HCT116 (cell line): Measurements from ENCODE around the gene RYR3. TPM values are rescaled to one million over a fixed set of nuclear protein-coding genes. Genes with fewer than 3 reads are reported as not detected.

ENCODE experiments used
- ATAC-seq: fragments of 200-7000 bp; cut with Tn5 transposase; 2 replicates; pipeline ENCODE4 v1.9.1; 2020; ENCODE audit warnings: mild to moderate bottlenecking, moderate library complexity
- BruUV-seq: library from RNA; stranded (reverse); fragments of 400-500 nt; replicated peaks from 2 replicates; lab custom pipeline; 2021; lab: Mats Ljungman, UMichigan
- CTCF ChIA-PET: fragments of 300-600 bp; sonication (Branson Sonifier 250); formaldehyde crosslinking; loops from one replicate; lab custom pipeline; 2021; ENCODE audit warnings: antibody characterized with exemption; lab: Charles Lee
- POLR2A ChIA-PET: fragments of 300-600, 350-600 bp; sonication (Branson Sonifier 250); formaldehyde crosslinking; loops from one replicate; lab custom pipeline; 2021; ENCODE audit warnings: antibody characterized with exemption; lab: Charles Lee
- RAD21 ChIA-PET, 2 experiments: fragments of 300-600 bp; sonication (Branson Sonifier 250); formaldehyde crosslinking; loops; one replicate each; lab custom pipeline; 2023; ENCODE audit warnings: low total read pairs in 2 of 2; ENCODE audit not compliant: uncharacterized antibody in 2 of 2, unreplicated experiment in 2 of 2, low non-redundant PET in 1 of 2; lab: Charles Lee
- DNase-seq: peaks from one replicate; pipeline ENCODE4 v3.0.0-alpha.2; 2010; ENCODE audit warnings: low read depth, low spot score
- H2AFZ ChIP-seq: fragments of 200-600 bp; shearing (Covaris generic), sonication (generic); 2 replicates; pipeline ENCODE4 v1.6.1; 2017; ENCODE audit warnings: low read depth, mixed run types, mixed read lengths, antibody characterized with exemption, low read length; ENCODE audit not compliant: poor library complexity, severe bottlenecking
- H3K27ac ChIP-seq: 2 replicates; pipeline ENCODE4 v1.5.1; 2012; ENCODE audit warnings: low read depth, low read length
- H3K27me3 ChIP-seq: fragments of 200-600 bp; sonication (generic); 2 replicates; pipeline ENCODE4 v1.6.1; 2016; ENCODE audit warnings: mixed run types, low read length, mixed read lengths; ENCODE audit not compliant: insufficient read depth
- H3K36me3 ChIP-seq, 2 experiments: fragments of 200-500 bp in 1 of 2; fragments of 200-600 bp in 1 of 2; sonication (Bioruptor generic) in 1 of 2; sonication (generic) in 1 of 2; 2 replicates each; pipeline versions ENCODE4 v1.5.1 to v1.6.1; 2014 to 2016; ENCODE audit warnings: low read length in 2 of 2, inconsistent platforms in 1 of 2, mixed read lengths in 1 of 2, mixed run types in 1 of 2; ENCODE audit not compliant: insufficient read depth in 2 of 2, control insufficient read depth in 1 of 2
- H3K4me1 ChIP-seq, 2 experiments: fragments of 200-600 bp in 1 of 2; sonication (generic) in 1 of 2; 2 replicates each; pipeline versions ENCODE4 v1.5.1 to v1.6.1; 2012 to 2017; ENCODE audit warnings: low read length in 2 of 2, inconsistent platforms in 1 of 2, mild to moderate bottlenecking in 1 of 2, mixed read lengths in 1 of 2, mixed run types in 1 of 2, moderate library complexity in 1 of 2; ENCODE audit not compliant: insufficient read depth in 2 of 2, control insufficient read depth in 1 of 2
- H3K4me2 ChIP-seq: fragments of 200-600 bp; sonication (generic); 2 replicates; pipeline ENCODE4 v1.6.1; 2017; ENCODE audit warnings: mixed run types, low read length, mixed read lengths
- H3K4me3 ChIP-seq, 2 experiments: fragments of 200-600 bp in 1 of 2; sonication (generic) in 1 of 2; replicated peaks in 1 of 2; 2 replicates each; pipeline ENCODE4 v1.5.1; 2011 to 2016; ENCODE audit warnings: low read length in 2 of 2, control low read depth in 1 of 2, low read depth in 1 of 2, mild to moderate bottlenecking in 1 of 2, mixed read lengths in 1 of 2, mixed run types in 1 of 2
- H3K79me2 ChIP-seq: fragments of 200-600 bp; sonication (generic); 2 replicates; pipeline ENCODE4 v1.6.1; 2017; ENCODE audit warnings: mild to moderate bottlenecking, mixed run types, low read length, moderate library complexity, mixed read lengths; ENCODE audit not compliant: insufficient read depth
- H3K9ac ChIP-seq: fragments of 200-600 bp; sonication (generic); 2 replicates; pipeline ENCODE4 v1.6.1; 2016; ENCODE audit warnings: low read length, mixed read lengths
- H3K9me2 ChIP-seq: fragments of 200-600 bp; sonication (generic), shearing (Covaris generic); 2 replicates; pipeline ENCODE4 v1.6.1; 2017; ENCODE audit warnings: mixed run types, mild to moderate bottlenecking, moderate library complexity; ENCODE audit not compliant: insufficient read depth
- H3K9me3 ChIP-seq, 2 experiments: fragments of 200-500 bp in 1 of 2; fragments of 200-600 bp in 1 of 2; sonication (Bioruptor generic) in 1 of 2; sonication (generic) in 1 of 2; 2 replicates each; pipeline ENCODE4 v1.6.1; 2014 to 2017; ENCODE audit warnings: low read length in 2 of 2, mixed read lengths in 2 of 2, inconsistent platforms in 1 of 2, low read depth in 1 of 2, mild to moderate bottlenecking in 1 of 2, mixed run types in 1 of 2, moderate library complexity in 1 of 2; ENCODE audit not compliant: control insufficient read depth in 1 of 2, insufficient read depth in 1 of 2
- H4K20me1 ChIP-seq: fragments of 200-600 bp; sonication (generic), shearing (Covaris generic); 2 replicates; pipeline ENCODE4 v1.6.1; 2017; ENCODE audit warnings: mixed run types, mild to moderate bottlenecking, moderate library complexity; ENCODE audit not compliant: insufficient read depth
- CBX3 ChIP-seq: IDR thresholded peaks from 2 replicates; pipeline ENCODE4 v1.6.1; 2012; ENCODE audit warnings: low read depth
- CEBPB ChIP-seq: IDR thresholded peaks from 2 replicates; pipeline ENCODE4 v1.6.1; 2012; ENCODE audit warnings: low read depth
- EGR1 ChIP-seq: IDR thresholded peaks from 2 replicates; pipeline ENCODE4 v1.6.1; 2012; ENCODE audit warnings: low read depth
- ELF1 ChIP-seq: IDR thresholded peaks from 2 replicates; pipeline ENCODE4 v1.6.1; 2012; ENCODE audit warnings: low read depth, borderline replicate concordance
- POLR2A ChIP-seq: IDR thresholded peaks from 2 replicates; pipeline ENCODE4 v1.7.0; 2011; ENCODE audit warnings: borderline replicate concordance; ENCODE audit not compliant: insufficient read depth, insufficient read length; ENCODE audit errors: extremely low read depth
- POLR2AphosphoS5 ChIP-seq: IDR thresholded peaks from 2 replicates; pipeline ENCODE4 v1.6.1; 2011; ENCODE audit warnings: mild to moderate bottlenecking, low read depth, low read length, moderate library complexity
- SIN3A ChIP-seq: IDR thresholded peaks from 2 replicates; pipeline ENCODE4 v1.6.1; 2012; ENCODE audit warnings: low read depth
- SRF ChIP-seq: IDR thresholded peaks from 2 replicates; pipeline ENCODE4 v1.6.1; 2012; ENCODE audit warnings: low read depth
- TCF7L2 ChIP-seq: IDR thresholded peaks from 2 replicates; pipeline ENCODE4 v1.7.0; 2011; ENCODE audit warnings: borderline replicate concordance, inconsistent platforms; ENCODE audit not compliant: insufficient read depth, insufficient read length; ENCODE audit errors: extremely low read depth
- YY1 ChIP-seq: IDR thresholded peaks from 2 replicates; pipeline ENCODE4 v1.6.1; 2011; ENCODE audit warnings: low read length, low read depth, moderate library complexity, mild to moderate bottlenecking; ENCODE audit not compliant: insufficient replicate concordance; ENCODE audit errors: extremely low read depth
- intact Hi-C: fragments of 100-400 bp; cut with micrococcal nuclease; formaldehyde crosslinking; loops from 2 replicates; pipeline ENCODE4 v1.10.0; 2022
- total RNA-seq: library from RNA; stranded (reverse); gene quantifications from one replicate; pipeline ENCODE4 v1.2.1, GENCODE V29; 2021; ENCODE audit not compliant: unreplicated experiment
- TF ChIP-seq, protein P1 (sequence below): IDR thresholded peaks from 2 replicates; pipeline ENCODE4 v1.6.1; 2011; ENCODE audit warnings: mild to moderate bottlenecking, low read length, moderate library complexity; ENCODE audit not compliant: insufficient replicate concordance; ENCODE audit errors: extremely low read depth
- TF ChIP-seq, protein P2 (sequence below): IDR thresholded peaks from 2 replicates; pipeline ENCODE4 v1.6.1; 2012
- TF ChIP-seq, protein P3 (sequence below): IDR thresholded peaks from 2 replicates; pipeline ENCODE4 v1.6.1; 2012
- TF ChIP-seq, protein P4 (sequence below), 3 experiments: fragments of 200-600 bp in 1 of 3; sonication (generic) in 1 of 3; IDR thresholded peaks in 2 of 3; conservative IDR thresholded peaks in 1 of 3; 2 replicates each; pipeline ENCODE4 v1.5.1; 2012 to 2017; ENCODE audit warnings: low read depth in 2 of 3, low read length in 2 of 3, antibody characterized with exemption in 1 of 3, borderline replicate concordance in 1 of 3, control low read depth in 1 of 3, mild to moderate bottlenecking in 1 of 3, mixed read lengths in 1 of 3, mixed run types in 1 of 3, moderate library complexity in 1 of 3; ENCODE audit not compliant: insufficient read depth in 1 of 3

The RYR3 gene
- total RNA-seq, 1 experiment from 2014 or later: not detected

DNA sequence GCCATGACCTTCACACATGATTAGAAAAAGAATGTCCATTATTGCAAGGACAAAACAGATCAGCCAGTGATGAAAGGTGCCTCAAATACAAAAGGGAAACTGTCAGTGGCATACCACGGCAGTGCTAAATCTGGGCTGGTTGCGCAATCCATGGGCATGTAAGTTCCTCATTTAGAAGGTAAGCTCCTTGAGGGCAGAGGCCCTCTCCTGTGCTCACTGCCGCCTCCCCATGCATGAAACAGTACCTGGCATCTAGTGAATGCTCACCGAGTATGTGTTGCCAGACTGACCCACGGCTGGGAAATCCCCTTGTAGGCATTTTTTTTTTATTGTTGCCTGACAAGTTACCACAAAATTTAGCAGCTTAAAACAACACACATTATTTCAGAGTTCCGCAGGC, 345.4 kb downstream of the RYR3 start:
- ATAC-seq (no peak), DNase-seq (no peak)
- CTCF ChIA-PET: no interaction called here
- peaks cover 52% of the 10 kb centered on the region for H3K27me3 ChIP-seq
- no peak overlapping the region for H2AFZ ChIP-seq
- H3K4me3 ChIP-seq: no peak overlapping the region
- H3K36me3 ChIP-seq: no peaks in the 10 kb centered on the region
- RAD21 ChIA-PET: no interaction called here
- H3K27ac ChIP-seq: no peak overlapping the region
- H3K4me2 ChIP-seq: no peak overlapping the region
- no peak for TF ChIP-seq SIN3A
- TF ChIP-seq POLR2AphosphoS5: no peak
- TF ChIP-seq EGR1: no peak
- no peak overlapping the region for H3K9ac ChIP-seq
- no peaks in the 10 kb centered on the region for H3K9me3 ChIP-seq
- no TSS peak for BruUV-seq
- no peaks in the 10 kb centered on the region for H3K4me1 ChIP-seq
- intact Hi-C loops: no loop called here
- H4K20me1 ChIP-seq: no peaks in the 10 kb centered on the region
- H3K79me2 ChIP-seq: no peaks in the 10 kb centered on the region
- no peaks in the 10 kb centered on the region for H3K9me2 ChIP-seq
- POLR2A ChIA-PET: no interaction called here

DNA sequence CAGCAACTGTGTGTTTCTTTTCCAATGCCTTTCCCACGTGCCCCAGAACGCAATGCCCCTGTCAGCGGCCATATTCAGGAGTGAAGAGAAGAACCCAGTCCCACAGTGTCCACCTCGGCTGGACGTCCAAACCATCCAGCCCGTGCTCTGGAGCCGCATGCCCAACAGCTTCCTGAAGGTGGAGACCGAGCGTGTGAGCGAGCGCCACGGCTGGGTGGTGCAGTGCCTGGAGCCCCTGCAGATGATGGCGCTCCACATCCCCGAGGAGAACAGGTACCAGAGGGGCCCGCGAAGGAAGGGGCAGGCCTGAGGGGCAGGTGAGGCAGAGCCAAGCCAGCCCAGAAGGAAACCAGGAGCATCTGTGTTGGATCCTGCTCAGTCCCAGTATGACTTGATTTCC, 349.4 kb downstream of the RYR3 start:
- Histone ChIP-seq H3K4me2 (no peak overlapping the region), H3K9me3 (no peaks in the 10 kb centered on the region), H3K4me1 (no peaks in the 10 kb centered on the region), H3K27me3 (peaks cover 56% of the 10 kb centered on the region), H3K27ac (no peak overlapping the region), H3K4me3 (no peak overlapping the region), H3K9ac (no peak overlapping the region), H3K36me3 (no peaks in the 10 kb centered on the region), H4K20me1 (no peaks in the 10 kb centered on the region), H2AFZ (no peak overlapping the region), H3K9me2 (no peaks in the 10 kb centered on the region), H3K79me2 (no peaks in the 10 kb centered on the region)
- BruUV-seq: no TSS peak
- intact Hi-C loops: no loop called here
- ChIA-PET RAD21 (no interaction called here), CTCF (no interaction called here), POLR2A (no interaction called here)
- DNase-seq (no peak), ATAC-seq (no peak)
- TF ChIP-seq, protein P1, sequence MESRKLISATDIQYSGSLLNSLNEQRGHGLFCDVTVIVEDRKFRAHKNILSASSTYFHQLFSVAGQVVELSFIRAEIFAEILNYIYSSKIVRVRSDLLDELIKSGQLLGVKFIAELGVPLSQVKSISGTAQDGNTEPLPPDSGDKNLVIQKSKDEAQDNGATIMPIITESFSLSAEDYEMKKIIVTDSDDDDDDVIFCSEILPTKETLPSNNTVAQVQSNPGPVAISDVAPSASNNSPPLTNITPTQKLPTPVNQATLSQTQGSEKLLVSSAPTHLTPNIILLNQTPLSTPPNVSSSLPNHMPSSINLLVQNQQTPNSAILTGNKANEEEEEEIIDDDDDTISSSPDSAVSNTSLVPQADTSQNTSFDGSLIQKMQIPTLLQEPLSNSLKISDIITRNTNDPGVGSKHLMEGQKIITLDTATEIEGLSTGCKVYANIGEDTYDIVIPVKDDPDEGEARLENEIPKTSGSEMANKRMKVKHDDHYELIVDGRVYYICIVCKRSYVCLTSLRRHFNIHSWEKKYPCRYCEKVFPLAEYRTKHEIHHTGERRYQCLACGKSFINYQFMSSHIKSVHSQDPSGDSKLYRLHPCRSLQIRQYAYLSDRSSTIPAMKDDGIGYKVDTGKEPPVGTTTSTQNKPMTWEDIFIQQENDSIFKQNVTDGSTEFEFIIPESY: no peak
- TF ChIP-seq TCF7L2 (no peak), SIN3A (no peak), YY1 (no peak), POLR2A (no peak), CEBPB (no peak), ELF1 (no peak), CBX3 (no peak), SRF (no peak)
- TF ChIP-seq, protein P2, sequence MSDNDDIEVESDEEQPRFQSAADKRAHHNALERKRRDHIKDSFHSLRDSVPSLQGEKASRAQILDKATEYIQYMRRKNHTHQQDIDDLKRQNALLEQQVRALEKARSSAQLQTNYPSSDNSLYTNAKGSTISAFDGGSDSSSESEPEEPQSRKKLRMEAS: no peak
- TF ChIP-seq, protein P3, sequence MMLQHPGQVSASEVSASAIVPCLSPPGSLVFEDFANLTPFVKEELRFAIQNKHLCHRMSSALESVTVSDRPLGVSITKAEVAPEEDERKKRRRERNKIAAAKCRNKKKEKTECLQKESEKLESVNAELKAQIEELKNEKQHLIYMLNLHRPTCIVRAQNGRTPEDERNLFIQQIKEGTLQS: no peak
- TF ChIP-seq, protein P4, sequence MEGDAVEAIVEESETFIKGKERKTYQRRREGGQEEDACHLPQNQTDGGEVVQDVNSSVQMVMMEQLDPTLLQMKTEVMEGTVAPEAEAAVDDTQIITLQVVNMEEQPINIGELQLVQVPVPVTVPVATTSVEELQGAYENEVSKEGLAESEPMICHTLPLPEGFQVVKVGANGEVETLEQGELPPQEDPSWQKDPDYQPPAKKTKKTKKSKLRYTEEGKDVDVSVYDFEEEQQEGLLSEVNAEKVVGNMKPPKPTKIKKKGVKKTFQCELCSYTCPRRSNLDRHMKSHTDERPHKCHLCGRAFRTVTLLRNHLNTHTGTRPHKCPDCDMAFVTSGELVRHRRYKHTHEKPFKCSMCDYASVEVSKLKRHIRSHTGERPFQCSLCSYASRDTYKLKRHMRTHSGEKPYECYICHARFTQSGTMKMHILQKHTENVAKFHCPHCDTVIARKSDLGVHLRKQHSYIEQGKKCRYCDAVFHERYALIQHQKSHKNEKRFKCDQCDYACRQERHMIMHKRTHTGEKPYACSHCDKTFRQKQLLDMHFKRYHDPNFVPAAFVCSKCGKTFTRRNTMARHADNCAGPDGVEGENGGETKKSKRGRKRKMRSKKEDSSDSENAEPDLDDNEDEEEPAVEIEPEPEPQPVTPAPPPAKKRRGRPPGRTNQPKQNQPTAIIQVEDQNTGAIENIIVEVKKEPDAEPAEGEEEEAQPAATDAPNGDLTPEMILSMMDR (IDR thresholded peaks at IDR 0.05 in 2 of 3, conservative IDR thresholded peaks at IDR 0.05 in 1 of 3; ENCODE audit: borderline replicate concordance in 1 of 3, insufficient read depth in 1 of 3, low read depth in 2 of 3, low read length in 2 of 3): no peak
